Liver (tissue), 3 donors: ENCODE measurements around the gene ATP6V1C2.

Experiments used
- ATF3 ChIP-seq: IDR thresholded peaks from 2 replicates; pipeline ENCODE4 v1.6.1; 2016; ENCODE audit warnings: antibody characterized with exemption
- EGR1 ChIP-seq, 2 donors: IDR thresholded peaks; 2 replicates each; pipeline ENCODE4 v1.6.1; 2016 to 2018; ENCODE audit warnings: antibody characterized with exemption in 2 of 2, low read depth in 2 of 2
- FOXA1 ChIP-seq: IDR thresholded peaks from 2 replicates; pipeline ENCODE4 v1.6.1; 2016; ENCODE audit warnings: antibody characterized with exemption
- GABPA ChIP-seq, 2 donors: IDR thresholded peaks in 1 of 2; conservative IDR thresholded peaks in 1 of 2; 2 replicates each; pipeline ENCODE4 v1.6.1; 2016; ENCODE audit warnings: antibody characterized with exemption in 2 of 2, mild to moderate bottlenecking in 1 of 2, moderate library complexity in 1 of 2
- JUND ChIP-seq, 2 donors: IDR thresholded peaks; 2 replicates each; pipeline ENCODE4 v1.6.1; 2016; ENCODE audit warnings: antibody characterized with exemption in 2 of 2
- RAD21 ChIP-seq, 2 donors: IDR thresholded peaks; 2 replicates each; pipeline ENCODE4 v1.6.1; 2016; ENCODE audit warnings: antibody characterized with exemption in 2 of 2, mild to moderate bottlenecking in 2 of 2
- RXRA ChIP-seq, 2 donors: IDR thresholded peaks; 2 replicates each; pipeline ENCODE4 v1.6.1; 2017 to 2018; ENCODE audit warnings: antibody characterized with exemption in 2 of 2, mild to moderate bottlenecking in 1 of 2
- YY1 ChIP-seq: IDR thresholded peaks from 2 replicates; pipeline ENCODE4 v1.6.1; 2016; ENCODE audit warnings: antibody characterized with exemption, mild to moderate bottlenecking
- ZBTB33 ChIP-seq: IDR thresholded peaks from 2 replicates; pipeline ENCODE4 v1.6.1; 2016; ENCODE audit warnings: antibody characterized with exemption
- TF ChIP-seq, protein P1 (sequence below): fragments of 150-350 bp; IDR thresholded peaks from 2 replicates; pipeline ENCODE4 v1.5.1; 2017; ENCODE audit warnings: improper control_type of control experiment, low read depth, low read length; ENCODE audit not compliant: missing input control
- TF ChIP-seq, protein P2 (sequence below): IDR thresholded peaks from 2 replicates; pipeline ENCODE4 v1.6.1; 2016; ENCODE audit warnings: antibody characterized with exemption
- TF ChIP-seq, protein P3 (sequence below): IDR thresholded peaks from 2 replicates; pipeline ENCODE4 v1.6.1; 2016; ENCODE audit warnings: antibody characterized with exemption, mild to moderate bottlenecking
- donor health status: healthy.
- donor health status: healthy.

- TF ChIP-seq, protein P1, sequence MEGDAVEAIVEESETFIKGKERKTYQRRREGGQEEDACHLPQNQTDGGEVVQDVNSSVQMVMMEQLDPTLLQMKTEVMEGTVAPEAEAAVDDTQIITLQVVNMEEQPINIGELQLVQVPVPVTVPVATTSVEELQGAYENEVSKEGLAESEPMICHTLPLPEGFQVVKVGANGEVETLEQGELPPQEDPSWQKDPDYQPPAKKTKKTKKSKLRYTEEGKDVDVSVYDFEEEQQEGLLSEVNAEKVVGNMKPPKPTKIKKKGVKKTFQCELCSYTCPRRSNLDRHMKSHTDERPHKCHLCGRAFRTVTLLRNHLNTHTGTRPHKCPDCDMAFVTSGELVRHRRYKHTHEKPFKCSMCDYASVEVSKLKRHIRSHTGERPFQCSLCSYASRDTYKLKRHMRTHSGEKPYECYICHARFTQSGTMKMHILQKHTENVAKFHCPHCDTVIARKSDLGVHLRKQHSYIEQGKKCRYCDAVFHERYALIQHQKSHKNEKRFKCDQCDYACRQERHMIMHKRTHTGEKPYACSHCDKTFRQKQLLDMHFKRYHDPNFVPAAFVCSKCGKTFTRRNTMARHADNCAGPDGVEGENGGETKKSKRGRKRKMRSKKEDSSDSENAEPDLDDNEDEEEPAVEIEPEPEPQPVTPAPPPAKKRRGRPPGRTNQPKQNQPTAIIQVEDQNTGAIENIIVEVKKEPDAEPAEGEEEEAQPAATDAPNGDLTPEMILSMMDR: no peak
- no peak for TF ChIP-seq ATF3
- TF ChIP-seq, protein P2, sequence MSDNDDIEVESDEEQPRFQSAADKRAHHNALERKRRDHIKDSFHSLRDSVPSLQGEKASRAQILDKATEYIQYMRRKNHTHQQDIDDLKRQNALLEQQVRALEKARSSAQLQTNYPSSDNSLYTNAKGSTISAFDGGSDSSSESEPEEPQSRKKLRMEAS: no peak
- TF ChIP-seq, protein P3, sequence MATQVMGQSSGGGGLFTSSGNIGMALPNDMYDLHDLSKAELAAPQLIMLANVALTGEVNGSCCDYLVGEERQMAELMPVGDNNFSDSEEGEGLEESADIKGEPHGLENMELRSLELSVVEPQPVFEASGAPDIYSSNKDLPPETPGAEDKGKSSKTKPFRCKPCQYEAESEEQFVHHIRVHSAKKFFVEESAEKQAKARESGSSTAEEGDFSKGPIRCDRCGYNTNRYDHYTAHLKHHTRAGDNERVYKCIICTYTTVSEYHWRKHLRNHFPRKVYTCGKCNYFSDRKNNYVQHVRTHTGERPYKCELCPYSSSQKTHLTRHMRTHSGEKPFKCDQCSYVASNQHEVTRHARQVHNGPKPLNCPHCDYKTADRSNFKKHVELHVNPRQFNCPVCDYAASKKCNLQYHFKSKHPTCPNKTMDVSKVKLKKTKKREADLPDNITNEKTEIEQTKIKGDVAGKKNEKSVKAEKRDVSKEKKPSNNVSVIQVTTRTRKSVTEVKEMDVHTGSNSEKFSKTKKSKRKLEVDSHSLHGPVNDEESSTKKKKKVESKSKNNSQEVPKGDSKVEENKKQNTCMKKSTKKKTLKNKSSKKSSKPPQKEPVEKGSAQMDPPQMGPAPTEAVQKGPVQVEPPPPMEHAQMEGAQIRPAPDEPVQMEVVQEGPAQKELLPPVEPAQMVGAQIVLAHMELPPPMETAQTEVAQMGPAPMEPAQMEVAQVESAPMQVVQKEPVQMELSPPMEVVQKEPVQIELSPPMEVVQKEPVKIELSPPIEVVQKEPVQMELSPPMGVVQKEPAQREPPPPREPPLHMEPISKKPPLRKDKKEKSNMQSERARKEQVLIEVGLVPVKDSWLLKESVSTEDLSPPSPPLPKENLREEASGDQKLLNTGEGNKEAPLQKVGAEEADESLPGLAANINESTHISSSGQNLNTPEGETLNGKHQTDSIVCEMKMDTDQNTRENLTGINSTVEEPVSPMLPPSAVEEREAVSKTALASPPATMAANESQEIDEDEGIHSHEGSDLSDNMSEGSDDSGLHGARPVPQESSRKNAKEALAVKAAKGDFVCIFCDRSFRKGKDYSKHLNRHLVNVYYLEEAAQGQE: no peak
- TF ChIP-seq YY1: no peak
- TF ChIP-seq ZBTB33: no peak
- TF ChIP-seq RAD21 (IDR thresholded peaks at IDR 0.05): no peak
- no peak for TF ChIP-seq JUND (IDR thresholded peaks at IDR 0.05)
- TF ChIP-seq GABPA (IDR thresholded peaks at IDR 0.05 in 1 of 2, conservative IDR thresholded peaks at IDR 0.05 in 1 of 2): no peak
- no peak for TF ChIP-seq RXRA (IDR thresholded peaks at IDR 0.05)
- no peak for TF ChIP-seq FOXA1
- TF ChIP-seq EGR1 (IDR thresholded peaks at IDR 0.05; ENCODE audit: low read depth in 2 of 2): no peak
Measured at GRCh38 chr2:10796703-10797102, 75.3 kb downstream of the ATP6V1C2 start.
